ENCODE measurements around the gene NSUN7.
"Not testable (repeated sequence)": the region's sequence is repeated elsewhere in the genome, so short reads cannot be mapped to it uniquely, and the experiment has no call there.

The NSUN7 gene, protein sequence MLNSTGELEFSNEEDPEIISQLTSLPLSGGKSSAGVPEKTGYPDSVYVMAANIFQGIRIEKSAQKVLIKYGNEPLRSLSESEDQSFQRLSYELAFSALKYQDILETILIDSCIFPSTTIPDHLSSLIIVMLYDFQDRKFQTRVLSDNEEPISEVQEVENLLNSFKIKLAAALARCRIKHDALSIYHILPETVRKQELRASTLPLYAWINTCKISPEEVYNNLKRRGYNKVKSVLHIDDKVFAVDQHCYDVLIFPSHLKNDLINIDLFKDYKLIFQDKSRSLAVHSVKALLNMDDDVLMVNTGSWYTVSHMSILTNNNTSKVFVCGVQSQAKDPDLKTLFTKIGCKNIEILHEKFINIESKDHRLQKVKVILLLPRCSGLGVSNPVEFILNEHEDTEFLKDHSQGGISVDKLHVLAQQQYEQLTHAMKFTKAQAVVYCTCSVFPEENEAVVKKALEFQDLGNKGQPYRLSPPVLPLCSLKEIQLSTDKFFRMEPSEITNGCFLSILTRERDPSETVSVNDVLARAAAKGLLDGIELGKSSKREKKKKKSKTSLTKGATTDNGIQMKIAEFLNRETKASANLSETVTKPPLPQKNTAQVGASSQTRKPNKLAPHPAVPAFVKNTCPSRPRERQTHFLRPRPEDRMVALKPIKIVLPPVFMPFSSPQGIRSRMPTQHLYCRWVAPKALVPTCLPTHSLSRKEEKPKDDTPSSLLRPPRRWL

DNA sequence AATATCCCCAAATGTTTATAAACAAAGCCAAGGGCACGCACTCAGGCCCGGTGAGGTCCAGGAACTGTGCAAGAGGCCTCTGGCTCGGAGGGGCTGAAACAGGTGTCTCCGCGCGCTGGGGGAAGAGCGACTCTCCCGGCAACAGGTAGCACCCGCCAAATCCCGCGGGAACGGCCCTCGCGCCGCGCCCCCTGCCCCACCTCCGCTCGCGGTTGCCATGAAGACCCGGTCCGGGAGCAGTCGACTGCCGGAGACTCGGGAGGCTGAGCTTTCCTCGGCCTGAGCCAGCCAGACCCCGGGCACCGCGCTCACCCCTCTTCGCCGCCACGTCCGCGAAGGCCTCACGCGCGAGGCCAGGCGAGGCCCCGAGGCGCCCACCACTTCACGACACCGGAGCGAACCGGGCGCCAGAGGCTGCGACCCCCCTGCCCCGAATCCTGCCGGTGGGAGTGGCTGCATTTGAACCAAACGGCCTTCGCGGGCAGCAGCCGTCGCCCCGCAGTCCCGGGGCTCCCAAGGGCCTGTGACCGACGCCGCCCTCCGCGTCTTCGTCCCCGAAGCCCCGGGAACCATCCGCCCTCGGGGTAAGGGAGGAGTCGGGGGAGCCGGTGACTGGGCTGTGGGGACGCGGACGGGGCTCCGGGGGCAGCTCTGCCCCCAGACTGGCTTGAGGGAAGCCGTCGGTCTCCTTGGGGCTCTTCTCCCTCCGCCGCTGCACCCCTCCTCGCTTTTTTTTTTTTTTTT, at the start of gene NSUN7:
NSUN7 (plus strand) TSS at position 239 of the 744 bp plus-strand sequence. CDS start 739 bp downstream, outside the sequence.
- DNase-seq, result peak; percentile 78

DNA sequence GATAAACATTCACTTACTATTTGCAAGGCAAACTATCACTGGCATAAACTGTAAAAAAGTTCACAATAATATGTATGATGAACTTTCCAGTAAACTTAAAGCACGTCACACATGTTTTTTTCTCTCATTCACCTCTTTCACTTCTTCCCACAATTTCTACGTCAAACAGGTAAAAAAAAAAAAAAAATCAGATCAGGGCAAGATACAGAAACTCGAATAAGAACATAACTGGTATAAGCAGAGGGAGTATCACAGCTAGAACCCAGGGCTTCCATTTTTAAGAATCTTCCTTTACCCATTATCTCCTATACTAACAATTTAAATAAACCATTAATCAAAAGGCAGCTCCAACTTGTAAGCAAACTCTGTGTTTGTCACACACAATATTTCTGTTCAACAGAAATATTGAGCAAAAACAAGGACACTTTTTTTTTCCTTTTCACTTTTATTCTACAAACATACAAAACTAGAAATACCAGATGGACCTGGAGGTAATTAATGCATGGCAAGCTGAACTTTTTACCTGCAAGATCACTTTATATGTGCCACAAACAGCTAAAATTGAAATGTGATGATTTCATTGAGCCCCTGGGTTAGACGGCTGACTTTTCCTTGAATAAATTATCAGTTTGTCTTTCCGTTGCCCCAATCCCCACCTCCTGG, 47.5 kb upstream of the NSUN7 start:
- DNase-seq, result no peak

DNA sequence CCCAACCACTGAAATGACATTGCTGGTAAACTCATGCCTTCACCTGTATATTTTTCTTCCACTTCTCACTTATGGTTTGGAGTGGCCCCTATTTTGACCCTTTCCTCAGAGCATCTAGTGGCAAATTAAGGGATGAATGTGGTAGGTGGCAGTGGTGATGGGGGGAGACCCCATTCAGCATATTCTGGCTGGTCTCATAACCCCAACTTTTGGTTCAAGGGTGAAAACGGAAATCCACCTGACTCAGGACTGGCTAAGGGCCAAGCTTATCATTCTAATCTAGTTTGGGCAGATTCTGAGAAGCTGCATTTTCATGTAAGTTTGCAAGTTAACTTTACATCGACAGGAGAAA, 47.0 kb upstream of the NSUN7 start:
- DNase-seq, result no peak

DNA sequence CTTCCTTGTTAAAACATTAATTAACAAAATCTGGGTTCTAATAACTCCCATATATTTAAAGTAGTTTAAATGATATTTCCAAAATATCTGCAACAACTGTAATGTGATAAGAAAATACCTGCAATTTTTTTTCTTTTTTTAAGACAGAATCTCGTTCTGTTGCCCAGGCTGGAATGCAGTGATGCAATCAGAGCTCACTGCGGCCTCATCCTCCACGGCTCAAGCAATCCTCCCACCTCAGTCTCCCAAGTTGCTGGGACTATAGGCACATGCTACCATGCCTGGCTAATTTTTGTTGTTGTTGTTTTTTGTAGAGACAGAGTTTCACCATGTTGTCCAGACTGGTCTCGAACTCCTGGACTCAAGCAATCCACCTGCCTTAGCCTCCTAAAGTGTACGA, 45.7 kb upstream of the NSUN7 start:
- DNase-seq, result no peak

DNA sequence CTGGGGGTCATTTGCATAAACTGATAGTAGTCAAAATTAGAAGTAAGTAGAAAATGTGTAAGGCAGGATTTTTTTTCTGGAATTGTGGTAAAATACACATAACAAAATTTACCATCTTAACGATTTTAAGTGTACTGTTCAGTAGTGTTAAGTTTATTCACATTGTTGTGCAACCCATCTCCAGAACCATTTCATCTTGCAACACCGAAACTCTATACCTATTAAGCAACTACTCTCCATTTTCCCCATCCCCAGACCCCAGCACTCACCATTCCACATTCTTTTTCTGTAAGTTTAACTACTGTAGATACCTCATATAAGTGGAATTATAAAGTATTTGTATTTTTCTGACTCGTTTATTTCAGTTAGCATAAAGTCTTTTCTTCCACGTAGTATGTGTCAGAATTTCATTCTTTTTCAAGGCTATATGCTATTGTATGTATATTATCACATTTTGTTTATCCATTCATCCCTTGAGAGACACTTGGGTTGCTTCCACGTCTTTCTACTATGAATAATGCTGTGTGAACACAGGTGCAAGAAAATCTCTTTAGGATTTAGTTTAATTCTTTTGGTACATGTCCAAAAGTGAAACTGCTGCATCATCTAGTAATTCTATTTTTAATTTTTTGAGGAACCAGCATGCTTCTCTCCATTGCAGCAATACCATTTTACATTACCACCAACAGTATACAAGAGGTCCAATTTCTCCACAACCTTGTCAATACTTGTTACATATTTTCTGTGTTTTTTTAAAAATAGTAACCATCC, 39.1 kb upstream of the NSUN7 start:
- no peak for DNase-seq

DNA sequence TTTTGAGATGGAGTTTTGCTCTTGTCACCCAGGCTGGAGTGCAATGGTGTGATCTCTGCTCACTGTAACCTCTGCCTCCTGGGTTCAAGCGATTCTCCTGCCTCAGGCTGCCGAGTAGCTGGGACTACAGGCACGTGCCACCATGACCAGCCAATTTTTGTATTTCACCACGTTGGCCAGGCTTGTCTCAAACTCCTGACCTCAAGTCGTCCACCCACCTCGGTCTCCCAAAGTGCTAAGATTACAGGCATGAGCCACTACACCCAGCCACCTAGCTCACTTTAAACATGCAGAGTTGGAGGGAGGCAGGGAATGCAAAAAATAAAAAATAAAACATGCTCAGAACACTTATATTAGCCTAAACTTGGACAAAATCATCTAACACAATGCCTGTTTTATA, 36.8 kb upstream of the NSUN7 start:
- not testable (repeated sequence) for DNase-seq

DNA sequence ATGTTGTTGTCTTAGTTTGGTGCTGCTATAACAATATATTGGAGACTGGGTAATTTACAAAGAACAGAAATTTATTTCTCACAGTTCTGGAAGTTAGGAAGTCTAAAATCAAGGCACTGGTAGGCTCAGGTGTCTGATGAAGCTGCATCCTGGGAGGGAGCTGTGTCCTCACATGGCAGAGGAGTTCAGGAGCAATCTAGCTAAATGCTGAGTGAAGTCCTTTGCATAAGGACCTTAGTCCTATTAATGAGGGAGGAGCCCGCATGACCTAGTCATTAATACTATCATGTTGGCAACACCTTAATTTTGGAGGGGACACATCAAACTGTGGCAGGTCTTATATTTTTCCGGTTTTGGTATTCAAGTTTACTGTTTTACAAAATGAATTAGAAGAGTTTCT, 36.0 kb upstream of the NSUN7 start:
- no peak for DNase-seq

DNA sequence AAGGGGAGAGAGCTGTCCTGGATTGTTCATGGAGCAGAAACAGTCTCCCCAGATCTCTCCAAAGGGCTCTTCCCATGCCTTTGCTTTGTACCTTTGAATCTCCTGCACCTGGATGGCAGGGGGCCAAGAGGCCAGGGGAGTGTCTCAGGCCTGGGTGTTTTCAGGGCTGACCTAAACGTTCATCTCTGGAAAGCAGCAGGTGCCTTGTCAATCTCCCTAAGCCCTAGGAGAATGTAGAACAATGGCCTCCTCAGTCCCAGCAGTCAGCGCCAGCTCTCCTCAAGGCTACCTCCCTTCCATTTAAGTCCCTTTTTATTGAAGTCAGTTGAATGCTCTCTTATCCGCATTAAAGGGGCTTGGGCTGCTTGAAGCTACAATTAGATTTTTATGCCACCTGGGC, 31.2 kb upstream of the NSUN7 start:
- no peak for DNase-seq

DNA sequence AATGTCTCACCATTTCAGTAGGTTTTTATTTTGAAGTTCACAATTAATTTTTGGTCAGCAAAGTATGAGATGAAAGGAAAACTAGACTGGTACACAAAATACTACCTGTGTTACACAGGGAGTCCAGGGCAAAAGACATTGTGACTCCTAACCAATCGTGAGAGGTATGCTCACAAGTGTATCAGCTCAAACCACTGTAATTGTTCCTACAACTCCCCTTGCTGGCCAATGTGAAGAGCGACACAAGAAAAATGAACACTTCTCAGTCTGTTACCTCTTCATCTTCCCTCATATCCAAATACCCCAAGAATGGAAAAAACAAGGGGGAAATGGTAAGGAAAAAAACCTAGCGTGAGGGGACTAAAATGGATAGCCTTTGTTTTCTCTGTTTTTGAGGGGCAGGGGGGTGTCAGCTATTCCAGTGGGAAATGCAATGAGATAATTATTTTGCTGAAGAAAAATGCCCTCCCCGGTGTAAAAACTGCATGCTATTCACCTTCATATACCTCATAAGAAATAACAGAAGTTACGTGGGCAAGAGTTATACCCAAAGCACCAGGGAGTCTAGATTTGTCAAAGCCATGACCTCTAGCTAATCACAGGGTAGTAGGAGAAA, 30.6 kb upstream of the NSUN7 start:
- peak; percentile 64 for DNase-seq

DNA sequence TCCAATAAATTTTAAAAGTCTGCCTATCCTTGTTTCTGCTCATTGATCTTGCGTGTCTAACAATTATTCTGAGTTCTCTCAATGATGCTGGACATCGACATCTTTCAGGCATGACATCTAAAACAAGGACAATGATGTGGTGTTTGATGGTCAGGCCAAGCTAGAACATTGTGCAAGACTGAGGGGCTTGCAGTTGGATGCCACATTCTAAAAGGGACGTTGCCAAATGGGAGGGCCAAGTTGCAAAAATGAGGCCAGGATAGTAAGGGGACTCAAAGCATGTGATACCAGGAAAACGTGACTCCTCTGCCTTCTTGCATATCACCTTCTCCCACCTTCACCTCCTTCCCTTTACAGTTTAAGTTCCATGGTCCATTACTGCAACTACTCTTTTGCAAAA, 29.4 kb upstream of the NSUN7 start:
- no peak for DNase-seq

DNA sequence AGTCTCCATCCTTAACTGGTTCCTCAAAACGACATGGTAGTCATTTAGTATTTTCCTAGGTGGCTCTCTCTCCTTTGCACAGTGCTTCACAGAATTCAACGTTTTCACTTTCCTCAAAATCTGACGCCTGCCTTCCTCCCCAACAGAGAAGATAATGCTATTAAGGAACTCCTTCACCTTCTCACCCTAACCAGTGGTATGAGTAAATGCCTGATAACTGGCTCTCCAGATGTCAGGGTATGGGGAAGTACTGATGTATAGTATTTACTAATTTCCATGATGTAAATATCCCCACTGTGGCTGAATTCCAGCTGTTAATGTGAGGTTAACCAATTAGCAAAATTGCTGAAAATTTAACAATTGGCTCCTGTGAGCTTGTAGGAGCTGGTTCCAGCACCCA, 28.8 kb upstream of the NSUN7 start:
- DNase-seq, result no peak

DNA sequence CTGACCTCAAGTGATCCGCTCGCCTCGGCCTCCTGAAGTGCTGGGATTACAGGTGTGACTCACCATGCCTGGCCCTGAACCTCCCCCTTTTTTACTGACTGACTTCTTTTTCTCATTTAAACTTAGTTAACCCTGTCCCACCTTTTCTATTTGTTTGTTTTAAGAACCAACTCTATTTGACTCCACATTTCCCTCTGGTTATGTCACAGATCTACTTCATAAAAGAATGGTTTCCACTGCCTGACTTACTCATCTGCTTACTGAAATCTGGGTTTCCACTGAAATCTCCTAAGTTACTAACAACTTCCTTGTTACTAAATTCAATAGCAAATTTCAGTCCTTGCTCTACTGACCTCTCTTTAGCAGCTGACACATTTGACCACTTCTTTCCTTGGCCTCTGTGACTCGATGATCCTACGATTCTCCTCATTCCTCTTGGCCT, 28.0 kb upstream of the NSUN7 start:
- no peak for DNase-seq

DNA sequence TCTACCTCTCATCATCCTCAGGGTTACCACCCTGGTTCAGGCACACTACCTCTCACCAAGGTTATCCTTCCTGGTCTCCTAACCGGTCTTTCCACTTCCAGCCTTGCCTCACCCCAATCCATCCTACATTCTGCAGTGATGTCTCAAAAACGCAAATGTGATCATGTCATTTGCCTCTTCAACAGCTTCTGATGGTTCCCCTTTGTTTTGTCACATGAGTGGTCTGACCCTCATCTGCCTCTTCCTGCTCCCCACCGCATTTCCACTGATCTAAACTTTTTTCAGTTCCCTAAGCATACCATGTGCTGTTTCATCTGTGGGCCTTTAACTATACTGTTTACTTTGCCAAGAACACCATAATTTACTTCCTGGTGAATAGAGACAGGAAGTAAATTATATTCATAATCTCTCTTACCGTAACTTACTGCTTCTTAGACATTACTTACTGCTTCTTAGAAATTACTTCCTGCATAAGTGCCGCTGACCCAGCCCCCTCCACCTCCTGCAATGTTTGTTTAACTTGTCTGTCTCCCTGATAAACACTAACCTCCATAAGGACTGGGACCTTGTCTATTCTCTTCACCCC, 27.1 kb upstream of the NSUN7 start:
- no peak for DNase-seq

DNA sequence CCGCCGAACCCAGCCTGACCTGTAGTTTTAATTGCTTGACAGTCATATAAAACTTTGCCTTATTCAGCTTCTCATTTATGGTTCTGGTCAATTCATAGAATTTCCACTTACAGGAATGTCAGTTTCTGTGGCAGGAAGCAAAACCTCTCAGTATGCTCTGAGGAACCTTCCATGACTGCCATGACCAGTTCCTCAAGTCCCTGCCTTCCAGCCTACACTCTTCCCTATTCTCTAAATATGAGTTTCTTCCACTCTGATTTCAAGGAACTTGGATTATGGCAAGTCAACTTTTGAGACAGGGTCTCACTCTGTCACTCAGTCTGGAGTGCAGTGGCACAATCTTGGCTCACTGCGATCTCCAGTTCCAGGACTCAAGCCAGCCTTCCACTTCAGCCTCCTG, 26.0 kb upstream of the NSUN7 start:
- no peak for DNase-seq

DNA sequence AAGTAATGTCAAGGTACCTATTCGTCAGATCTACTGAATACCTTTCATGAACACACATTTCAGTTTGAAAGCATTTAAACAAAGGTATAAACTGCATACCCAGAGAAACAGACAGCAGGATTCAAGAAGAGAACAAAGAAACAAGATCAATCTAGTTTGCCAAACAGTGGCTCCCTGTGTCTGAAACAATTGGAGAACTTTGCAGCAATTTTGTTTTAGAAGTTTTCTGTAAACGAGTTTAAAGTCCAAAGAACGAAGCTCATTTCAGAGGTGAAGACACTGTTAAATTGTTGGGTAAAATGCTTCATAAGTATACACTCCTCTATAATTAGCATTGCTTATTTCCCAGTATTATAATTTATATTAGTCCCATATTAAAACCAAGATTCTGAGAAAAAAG, 21.4 kb upstream of the NSUN7 start:
- DNase-seq, result no peak

DNA sequence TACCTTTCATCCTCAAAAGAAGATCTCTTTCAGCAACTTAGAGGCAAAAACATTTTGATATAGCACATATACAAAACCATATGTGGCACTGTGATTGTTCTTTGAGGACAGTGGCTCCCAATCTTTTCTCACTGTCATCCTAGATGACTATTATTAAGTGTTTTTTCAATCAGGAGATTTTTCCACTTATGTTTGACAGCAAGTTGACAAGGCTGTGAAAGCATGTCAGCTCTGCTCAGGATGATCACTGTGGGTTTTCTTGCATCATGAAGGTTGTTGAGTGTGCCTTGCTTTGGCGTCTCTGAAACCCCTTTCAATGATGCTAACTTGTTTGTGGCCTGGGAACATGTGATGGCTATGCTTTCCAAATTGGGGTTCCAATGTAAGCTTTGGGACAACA, 20.2 kb upstream of the NSUN7 start:
- DNase-seq, result no peak

DNA sequence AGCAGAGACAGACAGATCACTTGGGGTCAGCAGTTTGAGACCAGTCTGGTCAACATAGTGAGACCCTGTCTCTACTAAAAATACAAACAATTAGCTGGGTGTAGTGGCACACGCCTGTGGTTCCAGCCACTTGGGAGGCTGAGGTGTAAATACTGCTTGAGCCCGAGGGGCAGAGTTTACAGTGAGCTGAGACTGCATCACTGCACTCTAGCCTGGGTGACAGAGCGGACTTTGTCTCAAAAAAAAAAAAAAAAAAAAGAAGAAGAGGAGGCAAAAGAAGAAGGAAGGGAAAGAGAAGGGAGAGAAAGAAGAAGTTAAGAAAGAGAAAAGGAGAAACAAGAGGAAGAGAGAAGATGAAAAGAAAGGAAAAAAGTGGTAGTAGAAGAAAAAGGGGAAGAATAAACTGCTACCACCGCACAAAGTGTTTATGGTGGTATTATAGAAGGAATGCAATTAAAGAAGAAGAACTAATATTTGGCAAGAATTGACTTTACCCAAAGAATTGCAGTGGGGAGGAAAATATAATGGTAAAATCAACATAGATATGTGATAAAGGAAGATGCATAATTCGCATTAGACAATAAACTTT, 19.6 kb upstream of the NSUN7 start:
- no peak for DNase-seq

DNA sequence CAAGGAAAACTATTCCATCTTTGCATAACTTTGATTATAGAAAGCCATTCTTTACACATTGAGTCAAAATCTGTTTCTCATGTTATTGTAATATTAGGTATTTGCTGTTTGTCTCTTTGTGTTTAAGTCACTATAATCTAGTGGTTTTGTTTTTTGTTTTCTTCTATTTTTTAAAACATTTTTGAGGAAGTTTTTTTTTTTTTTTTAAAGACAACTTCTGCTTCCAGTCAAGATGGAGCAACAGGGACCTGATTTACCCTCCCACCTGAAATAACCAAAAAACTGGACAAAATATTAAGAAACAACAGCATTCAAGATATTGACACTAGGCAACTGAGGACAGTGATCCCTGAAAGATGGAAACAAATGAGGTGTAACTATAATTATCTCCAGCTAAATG, 18.4 kb upstream of the NSUN7 start:
- no peak for DNase-seq

DNA sequence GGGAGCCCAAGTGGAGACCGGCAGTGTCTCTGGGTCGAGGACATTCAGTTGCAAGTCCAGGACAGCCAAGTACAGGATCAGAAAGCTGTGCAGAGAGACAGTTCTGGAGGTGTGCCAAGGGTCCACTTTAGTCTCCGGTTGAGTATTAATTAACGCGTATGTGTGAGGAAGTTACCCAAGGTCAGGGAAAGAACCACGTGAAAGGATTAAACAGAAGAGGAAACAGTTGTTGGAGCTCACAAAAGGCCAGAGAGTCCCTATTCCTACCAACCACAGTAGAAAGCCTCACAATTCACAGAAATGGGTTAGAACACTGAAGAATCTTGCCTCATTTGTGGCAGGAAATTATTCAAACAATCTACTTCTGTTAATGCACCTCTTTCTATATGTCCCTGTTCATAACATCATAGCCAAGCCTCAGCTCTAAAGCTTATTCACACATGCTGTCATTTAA, 17.9 kb upstream of the NSUN7 start:
- DNase-seq, result peak; percentile 92

DNA sequence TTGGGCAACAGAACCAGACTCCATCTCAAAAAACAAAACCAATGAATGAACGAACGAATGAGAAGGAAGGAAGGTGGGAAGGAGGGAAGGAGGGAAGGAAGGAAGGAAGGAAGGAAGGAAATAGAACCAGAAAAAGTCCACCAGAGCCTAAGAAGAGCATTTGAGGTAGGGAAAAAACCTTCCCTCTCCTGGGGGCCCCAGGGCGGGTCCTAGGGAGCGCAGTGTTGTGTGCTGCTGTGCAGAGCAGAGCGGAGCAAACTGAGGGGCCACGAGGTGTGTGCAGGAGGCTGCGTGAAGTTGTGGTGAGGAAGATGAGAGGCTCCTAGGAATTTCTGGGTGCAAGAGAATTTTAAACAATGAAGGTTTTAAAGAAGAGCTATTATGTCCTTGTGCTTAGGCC, 16.0 kb upstream of the NSUN7 start:
- DNase-seq, result no peak

DNA sequence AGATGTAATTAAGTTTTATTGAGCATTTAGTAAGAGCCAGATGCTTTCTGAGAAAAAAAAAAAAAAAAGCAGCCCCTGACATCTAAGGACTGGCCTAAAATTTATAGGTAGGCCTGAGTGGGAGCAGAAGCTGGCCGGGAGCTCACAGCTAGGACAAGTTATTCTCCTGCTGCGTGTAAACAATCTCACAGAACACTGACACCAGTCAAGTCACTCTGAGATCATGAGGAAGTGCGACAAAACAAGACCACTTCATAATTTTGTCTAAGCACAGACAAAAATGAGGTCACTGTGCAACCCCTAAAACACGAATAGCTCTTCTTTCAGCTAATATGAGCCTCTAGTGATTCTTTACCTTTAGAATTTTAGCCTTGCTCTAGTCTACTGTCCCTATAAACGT, 15.3 kb upstream of the NSUN7 start:
- no peak for DNase-seq
